Subcutaneous abdominal adipose tissue (tissue), 5 donors: Measurements from ENCODE around the gene FAM3A.
A peak's percentile ranks its signal among the peaks of the same experiment; 100 is the strongest.

Experiments used
- H3K27ac ChIP-seq: one replicate; pipeline ENCODE4 v1.7.0; 2013; ENCODE audit warnings: low read depth, mild to moderate bottlenecking, inconsistent platforms, low read length, moderate library complexity
- H3K27me3 ChIP-seq, 5 donors: one replicate each; pipeline ENCODE4 v1.7.0; 2013; ENCODE audit warnings: low read length in 5 of 5, inconsistent platforms in 1 of 5; ENCODE audit not compliant: control insufficient read depth in 5 of 5, insufficient read depth in 4 of 5
- H3K36me3 ChIP-seq, 5 donors: one replicate each; pipeline ENCODE4 v1.7.0; 2013; ENCODE audit warnings: low read length in 5 of 5; ENCODE audit not compliant: control insufficient read depth in 5 of 5, insufficient read depth in 5 of 5
- H3K4me1 ChIP-seq, 5 donors: one replicate each; pipeline ENCODE4 v1.7.0; 2013; ENCODE audit warnings: low read length in 5 of 5, mild to moderate bottlenecking in 3 of 5, moderate library complexity in 1 of 5; ENCODE audit not compliant: control insufficient read depth in 5 of 5, insufficient read depth in 5 of 5
- H3K4me3 ChIP-seq, 5 donors: one replicate each; pipeline ENCODE4 v1.7.0; 2013; ENCODE audit warnings: low read length in 5 of 5, low read depth in 1 of 5
- H3K9ac ChIP-seq, 5 donors: one replicate each; pipeline ENCODE4 v1.7.0; 2013; ENCODE audit warnings: low read length in 5 of 5, mild to moderate bottlenecking in 4 of 5, moderate library complexity in 3 of 5
- H3K9me3 ChIP-seq, 5 donors: one replicate each; pipeline ENCODE4 v1.7.0; 2013; ENCODE audit warnings: low read length in 5 of 5; ENCODE audit not compliant: control insufficient read depth in 5 of 5
- donor health status: healthy.
- donor health status: healthy.
- donor health status: healthy.
- donor health status: healthy.
- donor health status: healthy.

FAM3A gene

DNA sequence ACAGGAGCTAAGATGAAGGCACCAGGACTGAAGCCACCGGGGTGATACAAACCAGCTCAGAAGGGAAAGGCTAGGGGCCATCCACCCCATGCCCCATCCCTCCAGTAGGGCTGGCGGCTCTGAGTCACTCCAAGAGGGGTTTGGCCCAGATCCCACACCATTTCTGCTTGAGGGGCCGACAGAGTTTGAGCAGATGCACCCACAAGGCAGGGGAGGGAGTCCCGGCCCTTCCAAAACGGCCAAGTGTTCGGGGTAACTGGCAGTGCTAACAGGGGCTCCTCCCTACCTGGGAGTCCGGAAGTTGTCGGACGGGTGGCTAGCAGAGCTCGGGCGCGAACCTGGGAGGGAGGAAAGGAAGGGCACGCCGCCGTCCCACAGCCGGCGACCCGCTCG is 26.0 kb downstream of the FAM3A start:
- peak overlapping the region; percentile 38 to 76 (median 69) for H3K9ac ChIP-seq
- peaks cover 0 to 3% (median 0%) of the 10 kb centered on the region in 5 donors for H3K9me3 ChIP-seq
- H3K27ac ChIP-seq, result peak overlapping the region; percentile 69
- H3K27me3 ChIP-seq, result peaks cover 0 to 12% (median 9%) of the 10 kb centered on the region in 5 donors
- H3K4me1 ChIP-seq, result peaks cover 0 to 44% (median 27%) of the 10 kb centered on the region in 5 donors
- H3K36me3 ChIP-seq, result peaks cover 0 to 16% (median 12%) of the 10 kb centered on the region in 5 donors
- H3K4me3 ChIP-seq, result peak overlapping the region; percentile 60 to 81 (median 69)

DNA sequence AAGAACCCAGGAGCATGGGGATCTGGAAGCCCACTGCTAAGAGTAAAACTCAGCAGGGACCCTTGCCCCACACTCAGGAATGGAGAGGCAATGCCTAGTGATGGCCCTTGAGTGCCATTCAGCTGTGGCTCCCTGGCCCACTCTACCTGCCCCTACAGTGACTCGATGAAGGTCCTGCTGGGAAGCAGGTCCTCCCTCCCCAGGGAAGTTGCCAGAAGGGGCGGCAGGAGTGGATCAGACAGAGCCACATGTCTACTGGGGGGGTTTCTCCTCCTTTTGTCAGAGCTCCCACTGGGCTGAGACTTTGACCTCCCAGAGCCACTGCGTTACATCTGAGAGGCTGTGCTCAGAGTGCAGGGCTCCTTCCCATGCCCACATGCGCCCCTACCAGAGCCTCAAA is 26.9 kb downstream of the FAM3A start:
- Histone ChIP-seq H3K9ac (no peak overlapping the region), H3K27me3 (peaks cover 0 to 12% (median 9%) of the 10 kb centered on the region in 5 donors), H3K4me1 (peaks cover 0 to 50% (median 31%) of the 10 kb centered on the region in 5 donors), H3K27ac (no peak overlapping the region), H3K36me3 (peaks cover 0 to 24% (median 15%) of the 10 kb centered on the region in 5 donors), H3K4me3 (peak overlapping the region; percentile 60 to 81 (median 69)), H3K9me3 (peaks cover 0 to 3% (median 0%) of the 10 kb centered on the region in 5 donors)

DNA sequence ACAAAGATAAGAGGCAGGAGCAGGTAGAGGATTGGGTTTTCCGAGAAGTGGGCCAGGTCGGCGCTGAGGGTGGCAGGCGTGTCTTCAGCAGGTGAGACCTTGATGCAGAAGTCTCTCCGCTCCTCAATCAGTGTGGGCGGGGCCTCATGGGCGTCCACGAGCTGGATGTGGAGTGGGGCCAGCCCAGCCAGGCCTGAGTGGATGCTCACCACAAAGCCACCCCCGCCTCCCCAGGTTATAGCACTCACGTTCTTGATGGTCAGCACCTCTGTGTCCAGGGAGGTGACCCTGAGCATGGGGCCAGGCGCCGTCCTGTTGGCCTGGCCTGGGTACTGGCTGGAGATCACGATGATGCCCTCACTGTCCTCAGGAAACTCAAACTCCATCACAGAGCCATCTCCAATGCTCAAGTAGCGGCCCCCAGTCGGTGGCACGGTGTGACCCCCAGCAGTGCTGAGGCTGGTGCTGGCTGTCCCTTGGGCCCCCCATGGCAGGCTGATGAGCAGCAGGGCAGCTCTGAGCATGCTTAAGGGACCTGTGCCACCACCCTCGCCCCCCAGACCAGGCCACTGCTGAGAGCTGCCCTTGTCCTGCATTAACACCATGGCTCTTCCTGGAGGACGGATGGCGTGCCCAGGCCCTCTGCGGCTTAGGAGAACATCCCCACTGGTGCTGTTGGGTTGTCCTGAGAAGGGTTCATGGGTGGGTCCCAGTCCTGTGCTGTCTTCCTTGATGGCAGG is 27.5 kb downstream of the FAM3A start:
- Histone ChIP-seq H3K27ac (no peak overlapping the region), H3K27me3 (peaks cover 0 to 12% (median 9%) of the 10 kb centered on the region in 5 donors), H3K4me3 (no peak overlapping the region), H3K9me3 (peaks cover 0 to 3% (median 0%) of the 10 kb centered on the region in 5 donors), H3K4me1 (peaks cover 0 to 50% (median 31%) of the 10 kb centered on the region in 5 donors), H3K9ac (no peak overlapping the region), H3K36me3 (peaks cover 0 to 26% (median 15%) of the 10 kb centered on the region in 5 donors)

DNA sequence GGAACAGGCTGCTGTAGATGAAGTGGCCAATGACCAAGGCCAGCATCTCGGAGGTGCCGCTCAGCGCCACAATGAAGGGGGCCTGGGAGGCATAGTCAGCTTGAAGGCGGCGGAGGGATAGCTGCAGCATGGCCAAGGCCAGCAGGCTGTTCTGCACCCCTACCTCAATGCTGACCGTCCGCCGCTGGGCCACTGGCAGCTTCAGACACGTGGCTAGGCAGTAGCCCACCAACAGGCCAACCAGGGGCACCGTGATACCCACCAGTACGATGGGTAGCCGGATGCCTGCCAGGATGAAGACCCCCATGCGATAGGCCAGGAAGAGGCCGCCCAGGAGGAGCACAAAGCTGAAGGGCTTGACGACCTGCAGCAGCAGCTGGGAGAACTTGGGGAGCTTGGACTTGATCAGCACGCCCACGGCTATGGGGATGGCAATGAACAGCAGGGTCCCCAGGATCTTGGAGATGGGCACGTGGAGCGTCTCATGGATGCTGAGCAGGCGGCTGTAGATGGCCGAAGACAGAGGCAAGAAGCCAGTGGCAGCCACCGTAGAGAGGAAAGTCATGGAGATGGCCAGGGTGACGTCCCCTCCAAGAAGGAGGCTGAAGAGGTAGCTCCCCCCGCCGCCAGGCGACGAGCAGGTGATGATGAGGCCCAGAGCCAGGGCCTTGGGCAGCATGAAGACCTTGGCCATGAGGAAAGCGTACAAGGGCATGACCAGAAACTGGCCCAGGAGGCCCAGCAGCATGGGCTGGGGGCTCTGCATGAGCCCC is 28.3 kb downstream of the FAM3A start:
- Histone ChIP-seq H3K36me3 (peaks cover 0 to 26% (median 15%) of the 10 kb centered on the region in 5 donors), H3K9me3 (peaks cover 0 to 3% (median 0%) of the 10 kb centered on the region in 5 donors), H3K27me3 (peaks cover 0 to 12% (median 10%) of the 10 kb centered on the region in 5 donors), H3K4me3 (no peak overlapping the region), H3K4me1 (peaks cover 0 to 50% (median 31%) of the 10 kb centered on the region in 5 donors), H3K27ac (no peak overlapping the region), H3K9ac (no peak overlapping the region)

DNA sequence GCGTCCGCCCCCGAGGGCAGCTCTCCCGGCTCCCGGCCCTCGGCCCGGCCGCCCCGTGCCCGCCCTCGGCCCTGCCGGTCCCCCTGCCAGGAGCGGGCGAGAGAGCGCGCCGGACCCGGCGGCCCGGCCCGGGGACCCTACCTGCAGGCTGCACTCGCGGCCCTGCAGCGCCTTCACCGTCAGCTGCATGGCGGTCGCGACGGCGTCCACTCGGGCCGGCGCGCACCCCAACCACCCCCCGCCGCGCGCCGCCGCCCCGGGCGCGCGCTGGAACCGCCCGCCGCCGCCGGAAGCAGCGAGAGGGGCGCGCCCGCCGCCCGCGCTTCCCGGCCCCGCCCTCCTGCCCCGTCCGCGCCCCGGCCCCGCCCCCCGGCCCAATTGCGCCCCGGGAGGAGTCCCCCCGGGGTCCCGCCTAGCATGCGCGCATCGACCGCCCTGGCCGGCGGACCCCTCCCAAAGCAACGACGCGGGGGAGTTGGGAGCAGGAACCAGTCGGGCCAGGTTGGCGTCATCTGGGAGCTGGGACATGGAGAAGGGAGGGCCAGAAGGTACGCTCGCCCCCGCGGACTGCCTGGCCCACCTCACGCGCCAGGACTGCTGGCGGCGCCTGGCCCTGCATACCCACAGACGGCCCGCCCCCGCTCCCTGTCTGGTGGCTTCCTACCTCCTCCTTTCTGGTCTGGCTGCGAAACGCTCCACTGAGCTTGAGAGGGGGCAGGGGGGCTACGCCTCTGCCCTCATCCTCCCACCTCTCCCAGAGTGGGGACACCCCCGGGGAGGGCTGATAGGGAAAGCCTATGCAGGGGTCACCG is 29.4 kb downstream of the FAM3A start, which contains the start of gene UBL4A:
UBL4A (minus strand) TSS at position 220 of the 812 bp plus-strand sequence; CDS start at position 189, 31 bp downstream.
- H3K27ac ChIP-seq, result peak within 1 kb of the TSS; percentile 41
- peaks cover 0 to 26% (median 15%) of the 10 kb centered on the region in 5 donors for H3K36me3 ChIP-seq
- peak within 1 kb of the TSS in 3 of 5 donors; percentile 43 to 46 (median 43) for H3K9ac ChIP-seq
- H3K4me1 ChIP-seq, result peaks cover 0 to 50% (median 31%) of the 10 kb centered on the region in 5 donors
- peak within 1 kb of the TSS in 4 of 5 donors; percentile 50 to 68 (median 58) for H3K4me3 ChIP-seq
- H3K27me3 ChIP-seq, result peaks cover 0 to 12% (median 12%) of the 10 kb centered on the region in 5 donors
- peaks cover 0 to 3% (median 0%) of the 10 kb centered on the region in 5 donors for H3K9me3 ChIP-seq

DNA sequence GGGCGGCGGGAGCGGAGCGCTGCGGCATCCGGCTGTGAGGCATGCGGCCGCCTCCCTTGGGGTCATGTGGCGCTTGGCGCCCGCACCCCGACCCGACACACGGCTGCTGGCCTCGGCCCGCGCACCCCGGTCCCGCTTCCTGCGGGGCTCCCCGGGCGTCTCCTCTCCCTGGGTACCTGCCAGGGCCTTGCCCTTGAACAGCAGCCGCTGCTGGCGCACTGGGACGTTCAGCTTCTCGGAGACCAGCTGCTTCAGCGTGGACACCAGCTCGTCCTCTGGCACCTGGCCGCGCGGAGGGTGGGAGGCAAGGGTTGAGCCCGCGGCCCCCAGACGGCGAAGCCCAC is 30.0 kb downstream of the FAM3A start:
- peak overlapping the region; percentile 37 for H3K27ac ChIP-seq

DNA sequence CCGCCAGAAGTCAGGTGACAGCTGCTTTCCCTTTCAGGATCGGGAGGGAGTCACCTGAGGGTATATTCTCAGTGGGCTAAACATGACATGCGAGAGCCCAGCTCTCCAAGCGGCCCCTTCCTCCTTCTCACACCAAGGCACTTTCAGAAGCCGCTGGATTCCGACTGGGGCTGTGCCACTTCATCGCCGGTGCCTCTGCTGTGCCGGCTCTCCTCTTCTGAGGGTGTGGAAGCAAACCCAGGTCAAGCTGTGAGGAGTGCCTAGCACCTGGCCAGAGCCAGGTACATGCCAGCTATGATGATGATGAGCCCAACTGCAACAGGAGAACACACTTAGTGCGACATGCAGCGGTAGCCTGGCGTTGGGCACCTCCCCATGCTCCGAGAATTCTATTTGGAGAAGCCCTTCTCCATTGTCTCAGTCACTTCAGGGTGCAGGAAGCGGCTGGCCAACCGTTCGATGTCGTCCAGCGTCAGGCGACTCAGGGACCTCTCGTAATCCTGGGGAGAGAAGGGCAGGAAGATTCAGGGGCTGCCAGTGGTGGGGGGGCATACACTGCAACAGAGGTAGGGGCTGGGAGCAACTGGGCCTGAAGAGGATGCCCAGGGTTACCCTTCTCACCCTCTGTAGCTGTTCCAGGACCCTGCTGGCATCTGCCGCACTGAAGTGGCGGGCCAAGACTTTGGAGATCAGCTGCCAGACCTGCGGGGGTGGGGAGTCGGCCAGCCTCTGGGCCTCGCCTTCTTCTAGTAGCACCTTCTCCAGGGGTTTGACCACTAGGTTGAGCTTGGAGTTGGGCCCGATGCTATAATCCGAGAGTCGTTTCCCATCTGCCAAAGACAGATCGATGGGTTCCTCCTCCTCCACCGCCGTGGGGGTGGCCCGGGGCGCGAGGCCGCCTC is 30.6 kb downstream of the FAM3A start:
- Histone ChIP-seq H3K4me3 (peak overlapping the region in 4 of 5 donors; percentile 50 to 68 (median 58)), H3K27ac (peak overlapping the region; percentile 37), H3K9me3 (peaks cover 0 to 3% (median 0%) of the 10 kb centered on the region in 5 donors)

More for the DNA sequence above, 30.0 kb downstream of the FAM3A start:
- Histone ChIP-seq H3K36me3 (peaks cover 0 to 26% (median 15%) of the 10 kb centered on the region in 5 donors), H3K4me1 (peaks cover 0 to 46% (median 31%) of the 10 kb centered on the region in 5 donors), H3K4me3 (peak overlapping the region in 4 of 5 donors; percentile 50 to 68 (median 58)), H3K27me3 (peaks cover 0 to 12% (median 12%) of the 10 kb centered on the region in 5 donors), H3K9ac (peak overlapping the region in 3 of 5 donors; percentile 43 to 46 (median 43)), H3K9me3 (peaks cover 0 to 3% (median 0%) of the 10 kb centered on the region in 5 donors)

DNA sequence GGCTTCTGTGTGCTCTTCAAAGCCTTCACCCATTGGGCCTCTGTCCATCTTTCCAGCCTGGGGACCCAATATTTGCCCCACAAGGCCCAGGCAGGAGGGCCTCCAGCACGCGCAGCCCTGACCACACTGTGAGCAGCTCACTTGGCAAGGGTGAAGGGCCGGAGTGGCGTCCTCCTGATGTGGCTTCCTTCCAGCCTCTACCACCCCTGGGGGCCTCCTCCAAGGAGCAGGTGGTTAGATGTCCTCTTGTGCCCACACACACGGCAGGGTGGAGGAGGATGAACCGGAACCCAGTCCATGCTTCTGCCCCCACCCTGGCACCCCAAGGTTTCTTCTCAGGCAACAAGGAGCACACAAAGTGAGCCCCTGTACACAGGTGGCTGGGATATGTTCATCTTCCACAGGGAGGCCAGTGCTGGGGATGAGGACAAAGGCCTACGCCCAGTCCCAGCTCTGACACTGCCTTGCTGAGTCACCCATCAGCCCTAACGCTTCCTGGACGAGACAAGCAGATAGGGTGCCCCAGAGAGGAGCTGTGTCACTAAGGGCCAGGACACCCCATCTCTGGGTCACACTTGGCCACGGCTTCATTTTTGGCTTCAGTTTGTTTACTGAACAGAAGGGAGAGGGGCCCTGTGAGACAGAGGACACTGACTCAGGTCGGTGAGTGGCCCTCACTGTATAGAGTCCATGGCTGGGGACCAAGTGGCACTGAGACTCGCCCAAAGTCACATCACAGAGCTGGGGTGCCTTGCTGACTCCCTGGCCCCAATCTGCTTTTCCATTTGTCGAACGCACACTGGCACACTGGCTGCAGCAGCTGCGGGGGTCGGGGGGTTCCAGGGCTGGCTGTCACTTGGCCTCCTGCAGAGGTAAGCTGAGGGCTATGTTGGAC is 31.5 kb downstream of the FAM3A start:
- Histone ChIP-seq H3K4me3 (no peak overlapping the region), H3K9me3 (peaks cover 0 to 3% (median 0%) of the 10 kb centered on the region in 5 donors), H3K27me3 (peaks cover 0 to 12% (median 10%) of the 10 kb centered on the region in 5 donors), H3K27ac (no peak overlapping the region), H3K9ac (no peak overlapping the region), H3K4me1 (peaks cover 0 to 40% (median 26%) of the 10 kb centered on the region in 5 donors), H3K36me3 (peaks cover 0 to 26% (median 15%) of the 10 kb centered on the region in 5 donors)

More for the DNA sequence above, 30.6 kb downstream of the FAM3A start:
- H3K27me3 ChIP-seq, result peaks cover 0 to 12% (median 12%) of the 10 kb centered on the region in 5 donors
- peaks cover 0 to 26% (median 15%) of the 10 kb centered on the region in 5 donors for H3K36me3 ChIP-seq
- peaks cover 0 to 45% (median 31%) of the 10 kb centered on the region in 5 donors for H3K4me1 ChIP-seq
- peak overlapping the region in 3 of 5 donors; percentile 23 to 46 (median 43) for H3K9ac ChIP-seq
